C4-2B (cell line): ENCODE data around the gene RARS1.

Experiments used
- CTCF ChIP-seq: fragments of 450-650 bp; conservative IDR thresholded peaks from 2 replicates; pipeline ENCODE4 v1.5.1; 2017; ENCODE audit warnings: mild to moderate bottlenecking
- ZFX ChIP-seq: fragments of 450-650 bp; IDR thresholded peaks from 2 replicates; pipeline ENCODE4 v1.6.1; 2017

- TF ChIP-seq CTCF (no peak), ZFX (no peak)
These were observed 44.4 kb downstream of the RARS1 start for GRCh38 chr5:168530621-168531150.
